22Rv1 (cell line): ENCODE data around the gene FERMT1.

Experiments
- ZFX ChIP-seq: fragments of 450-650 bp; IDR thresholded peaks from 2 replicates; pipeline ENCODE4 v1.6.1; 2017; ENCODE audit warnings: antibody characterized with exemption, borderline replicate concordance
- TF ChIP-seq, protein P1 (sequence below): fragments of 450-650 bp; IDR thresholded peaks from 2 replicates; pipeline ENCODE4 v1.5.1; 2017; ENCODE audit warnings: mild to moderate bottlenecking

DNA sequence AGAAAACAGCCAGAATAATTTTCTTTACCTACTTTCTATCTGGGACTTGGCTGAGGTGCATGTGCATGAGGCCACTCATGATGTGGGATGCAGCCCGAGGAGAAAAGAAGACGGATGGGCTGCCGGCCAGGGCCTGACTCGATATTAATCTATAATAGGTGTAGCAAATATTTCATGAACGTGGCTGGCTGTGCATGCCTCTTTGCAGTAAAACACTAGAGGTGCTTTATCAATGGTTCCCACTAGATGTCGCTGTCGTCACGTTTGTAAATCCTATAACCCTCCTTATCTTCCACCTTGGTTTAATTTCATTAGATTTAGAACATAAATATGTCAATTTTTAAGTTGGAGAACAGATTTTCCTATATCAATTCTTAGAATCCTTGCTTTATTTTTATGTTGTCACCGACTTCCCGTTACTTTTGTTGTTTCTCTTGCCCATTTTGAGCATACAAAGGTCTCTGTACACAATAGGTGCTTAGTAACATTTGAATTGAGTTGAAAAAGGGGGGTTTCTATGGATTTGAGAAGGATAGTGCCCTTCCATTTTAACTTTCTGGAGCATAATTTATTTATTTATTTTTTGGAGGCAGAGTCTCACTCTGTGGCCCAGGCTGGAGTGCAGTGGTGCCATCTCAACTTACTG is 19.6 kb upstream of the FERMT1 start:
- TF ChIP-seq, protein P1, sequence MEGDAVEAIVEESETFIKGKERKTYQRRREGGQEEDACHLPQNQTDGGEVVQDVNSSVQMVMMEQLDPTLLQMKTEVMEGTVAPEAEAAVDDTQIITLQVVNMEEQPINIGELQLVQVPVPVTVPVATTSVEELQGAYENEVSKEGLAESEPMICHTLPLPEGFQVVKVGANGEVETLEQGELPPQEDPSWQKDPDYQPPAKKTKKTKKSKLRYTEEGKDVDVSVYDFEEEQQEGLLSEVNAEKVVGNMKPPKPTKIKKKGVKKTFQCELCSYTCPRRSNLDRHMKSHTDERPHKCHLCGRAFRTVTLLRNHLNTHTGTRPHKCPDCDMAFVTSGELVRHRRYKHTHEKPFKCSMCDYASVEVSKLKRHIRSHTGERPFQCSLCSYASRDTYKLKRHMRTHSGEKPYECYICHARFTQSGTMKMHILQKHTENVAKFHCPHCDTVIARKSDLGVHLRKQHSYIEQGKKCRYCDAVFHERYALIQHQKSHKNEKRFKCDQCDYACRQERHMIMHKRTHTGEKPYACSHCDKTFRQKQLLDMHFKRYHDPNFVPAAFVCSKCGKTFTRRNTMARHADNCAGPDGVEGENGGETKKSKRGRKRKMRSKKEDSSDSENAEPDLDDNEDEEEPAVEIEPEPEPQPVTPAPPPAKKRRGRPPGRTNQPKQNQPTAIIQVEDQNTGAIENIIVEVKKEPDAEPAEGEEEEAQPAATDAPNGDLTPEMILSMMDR = peak; percentile 84
- no peak for TF ChIP-seq ZFX
